CD4-positive, alpha-beta T cell (primary cell): ENCODE measurements around the gene TYSND1. TPM values are rescaled to one million over a fixed set of nuclear protein-coding genes. Genes with fewer than 3 reads are reported as not detected.

ENCODE experiments used
- ATAC-seq: fragments of 200-7000 bp; cut with Tn5 transposase; one replicate; pipeline ENCODE4 v1.10.0; 2022; ENCODE audit warnings: mild to moderate bottlenecking; ENCODE audit not compliant: poor library complexity
- CTCF ChIA-PET: fragments of 350-600 bp; sonication (Branson Sonifier 250); formaldehyde crosslinking; loops from one replicate; lab custom pipeline; 2021; ENCODE audit warnings: antibody characterized with exemption, inconsistent platforms; lab: Charles Lee
- POLR2A ChIA-PET: fragments of 350-600 bp; sonication (Branson Sonifier 250); formaldehyde crosslinking; loops from one replicate; lab custom pipeline; 2021; ENCODE audit warnings: antibody characterized with exemption, inconsistent platforms; lab: Charles Lee
- DNase-seq, 14 experiments: peaks; one replicate each; pipeline ENCODE4 v3.0.0-alpha.2; 2013 to 2020; ENCODE audit warnings: mixed read lengths in 2 of 14
- H3K27ac ChIP-seq, 2 donors: one replicate each; pipeline versions ENCODE4 v1.5.1 to v1.7.0; 2013; ENCODE audit warnings: low read length in 2 of 2, low read depth in 1 of 2, mild to moderate bottlenecking in 1 of 2
- H3K27me3 ChIP-seq, 2 experiments: 1 replicate in 1 of 2; 2 replicates in 1 of 2; pipeline versions ENCODE4 v1.6.1 to v1.7.0; 2013; ENCODE audit warnings: low read length in 2 of 2, control low read depth in 1 of 2, mild to moderate bottlenecking in 1 of 2, moderate library complexity in 1 of 2; ENCODE audit not compliant: insufficient read depth in 2 of 2, control insufficient read depth in 1 of 2
- H3K36me3 ChIP-seq: one replicate; pipeline ENCODE4 v1.6.1; 2013; ENCODE audit warnings: low read length, control low read depth; ENCODE audit not compliant: insufficient read depth
- H3K4me1 ChIP-seq: one replicate; pipeline ENCODE4 v1.6.1; 2013; ENCODE audit warnings: low read length, control low read depth; ENCODE audit not compliant: insufficient read depth
- H3K4me3 ChIP-seq: one replicate; pipeline ENCODE4 v1.5.1; 2013; ENCODE audit warnings: mild to moderate bottlenecking, low read length, moderate library complexity
- H3K9me3 ChIP-seq, 2 experiments: 1 replicate in 1 of 2; 2 replicates in 1 of 2; pipeline versions ENCODE4 v1.6.1 to v1.7.0; 2013; ENCODE audit warnings: low read length in 2 of 2, mild to moderate bottlenecking in 2 of 2, control low read depth in 1 of 2, moderate library complexity in 1 of 2; ENCODE audit not compliant: control insufficient read depth in 1 of 2, insufficient read depth in 1 of 2
- H3K27ac Mint-ChIP-seq: one replicate; pipeline ENCODE4 v1.8.0; 2020; ENCODE audit warnings: mixed read lengths
- H3K27me3 Mint-ChIP-seq: one replicate; pipeline ENCODE4 v1.8.0; 2021; ENCODE audit warnings: mixed read lengths
- H3K36me3 Mint-ChIP-seq: one replicate; pipeline ENCODE4 v1.8.0; 2021; ENCODE audit warnings: low read depth, mixed read lengths
- H3K4me1 Mint-ChIP-seq: one replicate; pipeline ENCODE4 v1.8.0; 2021; ENCODE audit warnings: low read depth, mixed read lengths
- H3K4me3 Mint-ChIP-seq: one replicate; pipeline ENCODE4 v1.8.0; 2020; ENCODE audit warnings: mild to moderate bottlenecking, mixed read lengths
- H3K9me3 Mint-ChIP-seq: one replicate; pipeline ENCODE4 v1.8.0; 2020; ENCODE audit warnings: mixed read lengths
- intact Hi-C, 2 experiments: fragments of 100-400 bp; cut with DNase I in 1 of 2; cut with micrococcal nuclease in 1 of 2; formaldehyde crosslinking; loops; one replicate each; pipeline versions ENCODE4 v1.15.1 to v1.9.0; 2023 to 2025; cut with DNase I, micrococcal nuclease
- total RNA-seq, 174 experiments: library from RNA in 2 of 174; stranded (reverse) in 2 of 174; gene quantifications; one replicate each; pipeline ENCODE4 v1.2.3 and lab custom pipeline; 2021 to 2026
- TF ChIP-seq, protein P1 (sequence below): fragments of 200-600 bp; IDR thresholded peaks from one replicate; pipeline ENCODE4 v1.8.0; 2022; ENCODE audit warnings: antibody characterized with exemption, mild to moderate bottlenecking

TYSND1 gene
- total RNA-seq, 2 experiments from 2014 or later, result 12.6 to 13.0 TPM

DNA sequence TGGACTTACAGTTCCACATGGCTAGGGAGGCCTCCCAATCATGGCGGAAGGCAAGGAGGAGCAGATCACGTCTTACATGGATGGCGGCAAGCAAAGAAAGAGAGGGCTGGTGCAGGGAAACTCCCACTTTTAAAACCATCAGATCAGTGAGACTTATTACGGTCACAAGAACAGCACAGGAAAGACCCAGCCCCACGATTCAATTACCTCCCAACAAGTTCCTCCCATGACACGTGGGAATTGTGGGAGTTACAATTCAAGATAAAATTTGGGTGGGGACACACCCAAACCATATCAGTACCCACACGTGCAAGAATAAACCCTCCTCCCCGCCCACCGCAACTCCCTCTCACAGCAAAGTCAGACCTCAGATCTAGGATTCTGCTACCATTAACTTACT, 9.4 kb downstream of the TYSND1 start:
- peaks cover 19% of the 10 kb centered on the region for H3K4me1 Mint-ChIP-seq
- H3K36me3 Mint-ChIP-seq, result peaks cover 20% of the 10 kb centered on the region
- peaks cover 11% of the 10 kb centered on the region for H3K4me1 ChIP-seq
- no peaks in the 10 kb centered on the region for H3K9me3 ChIP-seq
- ChIA-PET POLR2A (no interaction called here), CTCF (no interaction called here)
- H3K4me3 Mint-ChIP-seq, result no peak overlapping the region
- peaks cover 0 to 3% of the 10 kb centered on the region in 2 experiments for H3K27me3 ChIP-seq
- intact Hi-C loops, result no loop called here
- H3K9me3 Mint-ChIP-seq, result no peaks in the 10 kb centered on the region
- DNase-seq (no peak), ATAC-seq (no peak)
- no peak overlapping the region for H3K27ac Mint-ChIP-seq
- H3K27ac ChIP-seq, result no peak overlapping the region
- no peak overlapping the region for H3K4me3 ChIP-seq
- peaks cover under 1% of the 10 kb centered on the region for H3K27me3 Mint-ChIP-seq
- H3K36me3 ChIP-seq, result peaks cover 11% of the 10 kb centered on the region
- TF ChIP-seq, protein P1, sequence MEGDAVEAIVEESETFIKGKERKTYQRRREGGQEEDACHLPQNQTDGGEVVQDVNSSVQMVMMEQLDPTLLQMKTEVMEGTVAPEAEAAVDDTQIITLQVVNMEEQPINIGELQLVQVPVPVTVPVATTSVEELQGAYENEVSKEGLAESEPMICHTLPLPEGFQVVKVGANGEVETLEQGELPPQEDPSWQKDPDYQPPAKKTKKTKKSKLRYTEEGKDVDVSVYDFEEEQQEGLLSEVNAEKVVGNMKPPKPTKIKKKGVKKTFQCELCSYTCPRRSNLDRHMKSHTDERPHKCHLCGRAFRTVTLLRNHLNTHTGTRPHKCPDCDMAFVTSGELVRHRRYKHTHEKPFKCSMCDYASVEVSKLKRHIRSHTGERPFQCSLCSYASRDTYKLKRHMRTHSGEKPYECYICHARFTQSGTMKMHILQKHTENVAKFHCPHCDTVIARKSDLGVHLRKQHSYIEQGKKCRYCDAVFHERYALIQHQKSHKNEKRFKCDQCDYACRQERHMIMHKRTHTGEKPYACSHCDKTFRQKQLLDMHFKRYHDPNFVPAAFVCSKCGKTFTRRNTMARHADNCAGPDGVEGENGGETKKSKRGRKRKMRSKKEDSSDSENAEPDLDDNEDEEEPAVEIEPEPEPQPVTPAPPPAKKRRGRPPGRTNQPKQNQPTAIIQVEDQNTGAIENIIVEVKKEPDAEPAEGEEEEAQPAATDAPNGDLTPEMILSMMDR, result no peak

DNA sequence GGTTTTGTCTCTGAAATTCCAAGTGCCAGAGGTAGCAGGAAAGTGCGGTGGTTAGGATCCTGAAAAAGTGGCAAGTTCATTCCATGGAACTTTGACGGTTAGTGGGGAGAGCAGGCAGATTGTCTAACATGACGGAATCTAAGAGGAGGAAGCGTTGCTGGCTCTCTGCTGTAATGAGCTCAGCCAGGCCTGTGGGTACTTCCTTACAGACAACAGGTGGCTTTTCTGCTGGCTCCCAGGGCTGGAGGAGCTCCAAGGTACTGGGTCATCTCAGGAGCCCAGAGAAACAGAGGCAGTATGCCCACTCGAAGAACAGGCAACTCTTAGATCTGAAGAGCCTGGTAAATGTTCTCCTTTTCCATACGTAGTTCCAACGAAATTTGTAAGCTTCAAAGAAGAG, 10.8 kb downstream of the TYSND1 start:
- Histone ChIP-seq H3K27ac (no peak overlapping the region), H3K9me3 (no peaks in the 10 kb centered on the region), H3K4me3 (no peak overlapping the region), H3K36me3 (peaks cover 8% of the 10 kb centered on the region), H3K4me1 (peaks cover 19% of the 10 kb centered on the region), H3K27me3 (peaks cover 0 to 4% of the 10 kb centered on the region in 2 experiments)
- TF ChIP-seq, protein P1, result no peak
- peaks cover 6% of the 10 kb centered on the region for H3K27me3 Mint-ChIP-seq
- no peak overlapping the region for H3K27ac Mint-ChIP-seq
- CTCF ChIA-PET, result no interaction called here
- no peaks in the 10 kb centered on the region for H3K9me3 Mint-ChIP-seq
- POLR2A ChIA-PET, result interaction anchor here (1.3 kb wide), 1 partner anchor 11 kb away, joined by 4 read pairs; the partner anchor contains the start of gene TYSND1
- intact Hi-C loops, result no loop called here
- ATAC-seq (no peak), DNase-seq (no peak)
- no peak overlapping the region for H3K4me3 Mint-ChIP-seq
- H3K36me3 Mint-ChIP-seq, result peaks cover 16% of the 10 kb centered on the region
- H3K4me1 Mint-ChIP-seq, result peaks cover 20% of the 10 kb centered on the region

DNA sequence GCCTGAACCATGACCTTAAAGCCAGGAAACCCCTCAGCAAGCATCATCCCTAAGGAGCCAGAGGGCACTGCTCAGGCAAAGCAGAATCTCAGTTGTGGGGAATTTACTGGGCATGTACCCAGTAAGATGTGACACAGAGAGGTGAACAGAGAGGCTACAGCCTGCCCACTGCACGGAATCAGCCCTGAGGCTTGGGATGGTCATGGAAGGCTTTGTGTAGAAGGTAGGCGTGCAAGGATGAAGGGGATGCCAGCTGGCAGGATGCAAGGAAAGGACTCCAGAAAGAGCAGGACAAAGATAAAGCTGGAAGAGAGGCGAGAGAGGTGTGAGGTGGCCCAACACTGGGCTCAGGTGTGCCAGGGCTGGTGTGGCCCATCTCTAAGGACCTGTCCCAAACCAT, 11.5 kb downstream of the TYSND1 start:
- Mint-ChIP-seq H3K27me3 (peaks cover 6% of the 10 kb centered on the region), H3K27ac (no peak overlapping the region), H3K9me3 (no peaks in the 10 kb centered on the region), H3K4me3 (no peak overlapping the region), H3K36me3 (peaks cover 11% of the 10 kb centered on the region), H3K4me1 (peaks cover 20% of the 10 kb centered on the region)
- TF ChIP-seq, protein P1, result no peak
- CTCF ChIA-PET, result no interaction called here
- H3K4me3 ChIP-seq, result no peak overlapping the region
- intact Hi-C loops, result no loop called here
- peaks cover 19% of the 10 kb centered on the region for H3K4me1 ChIP-seq
- no peaks in the 10 kb centered on the region for H3K9me3 ChIP-seq
- H3K27ac ChIP-seq, result no peak overlapping the region
- DNase-seq, result no peak
- H3K27me3 ChIP-seq, result peaks cover 0 to 4% of the 10 kb centered on the region in 2 experiments
- POLR2A ChIA-PET, result no interaction called here
- H3K36me3 ChIP-seq, result peaks cover 8% of the 10 kb centered on the region
- ATAC-seq, result no peak
